SU-DHL-6 (cell line): ENCODE measurements around the gene STK32C.

ENCODE experiments used
- H2AFZ ChIP-seq: fragments of 200-600 bp; sonication (generic); 2 replicates; pipeline ENCODE4 v1.6.1; 2014; ENCODE audit warnings: low read depth, mild to moderate bottlenecking, moderate library complexity, mixed read lengths, antibody characterized with exemption, low read length; ENCODE audit not compliant: severe bottlenecking
- H3F3A ChIP-seq: fragments of 200-600 bp; shearing (Covaris generic); 2 replicates; pipeline ENCODE4 v1.6.0; 2016; ENCODE audit warnings: antibody characterized with exemption, mild to moderate bottlenecking; ENCODE audit not compliant: insufficient read depth
- H3K27ac ChIP-seq: fragments of 200-600 bp; sonication (generic); 2 replicates; pipeline ENCODE4 v1.5.1; 2016; ENCODE audit warnings: low read depth, mild to moderate bottlenecking, low read length, moderate library complexity, mixed read lengths
- H3K27me3 ChIP-seq: fragments of 200-600 bp; sonication (generic), shearing (Covaris generic); 2 replicates; pipeline ENCODE4 v1.6.0; 2014; ENCODE audit warnings: mild to moderate bottlenecking, low read length
- H3K36me3 ChIP-seq: fragments of 200-600 bp; sonication (generic); 2 replicates; pipeline ENCODE4 v1.6.1; 2014; ENCODE audit warnings: mild to moderate bottlenecking, low read length, mixed read lengths
- H3K4me2 ChIP-seq: fragments of 300-600, 200-600 bp; shearing (Covaris generic), sonication (generic); 2 replicates; pipeline ENCODE4 v1.6.0; 2014; ENCODE audit warnings: low read length, low read depth, mild to moderate bottlenecking; ENCODE audit not compliant: poor library complexity, severe bottlenecking
- H3K4me3 ChIP-seq: fragments of 200-600 bp; sonication (generic); 2 replicates; pipeline ENCODE4 v1.5.1; 2014; ENCODE audit warnings: antibody characterized with exemption, low read length, mild to moderate bottlenecking, mixed read lengths; ENCODE audit not compliant: insufficient read depth, poor library complexity, severe bottlenecking
- H3K79me2 ChIP-seq: fragments of 200-600 bp; sonication (generic); 2 replicates; pipeline ENCODE4 v1.6.1; 2014; ENCODE audit warnings: mild to moderate bottlenecking, low read length, moderate library complexity; ENCODE audit not compliant: insufficient read depth
- H3K9ac ChIP-seq: fragments of 200-600 bp; sonication (generic); 2 replicates; pipeline ENCODE4 v1.7.0; 2014; ENCODE audit warnings: mild to moderate bottlenecking, low read length
- H3K9me2 ChIP-seq: fragments of 200-600 bp; sonication (generic); replicated peaks from 2 replicates; pipeline ENCODE4 v1.6.1; 2014; ENCODE audit warnings: low read length; ENCODE audit not compliant: insufficient read depth
- H3K9me3 ChIP-seq: fragments of 200-600 bp; sonication (generic); 2 replicates; pipeline ENCODE4 v1.6.1; 2014; ENCODE audit warnings: low read length, mixed read lengths; ENCODE audit not compliant: insufficient read depth
- H4K20me1 ChIP-seq: fragments of 200-600 bp; sonication (generic); 2 replicates; pipeline ENCODE4 v1.6.1; 2014; ENCODE audit warnings: low read depth, mild to moderate bottlenecking, antibody characterized with exemption, low read length, moderate library complexity, mixed read lengths
- CTCF ChIP-seq: fragments of 200-600 bp; sonication (generic); IDR thresholded peaks from one replicate; pipeline ENCODE4 v1.5.1; 2017; ENCODE audit warnings: antibody characterized with exemption, mild to moderate bottlenecking, low read length, moderate library complexity; ENCODE audit not compliant: insufficient read depth, poor library complexity, severe bottlenecking
- EZH2phosphoT487 ChIP-seq: fragments of 200-600 bp; sonication (generic), shearing (Covaris generic); conservative IDR thresholded peaks from 2 replicates; pipeline ENCODE4 v1.6.1; 2018; ENCODE audit warnings: mild to moderate bottlenecking, antibody characterized with exemption, low read length, moderate library complexity, mixed read lengths

The STK32C gene

GRCh38 chr10:132307823-132308586 lies at the start of gene STK32C:
TSS of gene STK32C (minus strand) at chr10:132307950. CDS start at chr10:132307833, 117 bp downstream.
- H2AFZ ChIP-seq: no peak within 1 kb of the TSS
- H3K9ac ChIP-seq: no peak within 1 kb of the TSS
- no peak within 1 kb of the TSS for H3K4me3 ChIP-seq
- no peaks in the 10 kb centered on the region for H3F3A ChIP-seq
- H3K36me3 ChIP-seq: no peaks in the 10 kb centered on the region
- H3K27me3 ChIP-seq: no peaks in the 10 kb centered on the region
- H3K27ac ChIP-seq: no peak within 1 kb of the TSS
- no peak within 1 kb of the TSS for H3K4me2 ChIP-seq
- TF ChIP-seq EZH2phosphoT487 (no peak), CTCF (no peak)
- H3K79me2 ChIP-seq: no peaks in the 10 kb centered on the region
- no peaks in the 10 kb centered on the region for H4K20me1 ChIP-seq
- H3K9me3 ChIP-seq: no peaks in the 10 kb centered on the region
- no peaks in the 10 kb centered on the region for H3K9me2 ChIP-seq

GRCh38 chr10:132356621-132357195 lies 49.0 kb upstream of the STK32C start:
- H3K4me2 ChIP-seq: no peak overlapping the region
- H2AFZ ChIP-seq: no peak overlapping the region
- TF ChIP-seq CTCF (no peak), EZH2phosphoT487 (no peak)
- H3K27ac ChIP-seq: no peak overlapping the region
- no peaks in the 10 kb centered on the region for H4K20me1 ChIP-seq
- H3K9me2 ChIP-seq: no peaks in the 10 kb centered on the region
- no peak overlapping the region for H3K9ac ChIP-seq
- no peaks in the 10 kb centered on the region for H3K9me3 ChIP-seq
- no peaks in the 10 kb centered on the region for H3F3A ChIP-seq
- no peaks in the 10 kb centered on the region for H3K36me3 ChIP-seq
- no peaks in the 10 kb centered on the region for H3K27me3 ChIP-seq
- no peak overlapping the region for H3K4me3 ChIP-seq
- no peaks in the 10 kb centered on the region for H3K79me2 ChIP-seq

DNA sequence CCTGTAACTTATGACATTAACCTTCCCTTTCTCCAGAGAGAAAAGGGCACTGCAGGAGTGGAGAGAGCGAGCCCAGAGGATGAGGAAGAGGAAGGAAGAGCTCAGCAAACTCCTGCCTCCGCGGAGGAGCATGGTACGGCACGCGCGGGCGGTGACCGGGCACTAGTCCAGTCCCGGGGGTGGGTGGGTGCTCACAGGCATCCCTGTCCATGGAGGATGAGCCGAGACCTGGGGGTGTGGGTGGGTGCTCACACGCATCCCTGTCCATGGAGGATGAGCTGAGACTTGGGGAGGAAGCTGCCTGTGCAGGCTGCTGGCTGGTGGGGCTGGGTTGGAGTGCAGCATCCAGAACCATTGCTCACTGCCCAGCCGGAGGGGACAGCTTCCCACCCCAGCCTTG lies 48.0 kb upstream of the STK32C start:
- H3K9me2 ChIP-seq: no peaks in the 10 kb centered on the region
- H4K20me1 ChIP-seq: no peaks in the 10 kb centered on the region
- H3K9me3 ChIP-seq: no peaks in the 10 kb centered on the region
- no peak overlapping the region for H2AFZ ChIP-seq
- TF ChIP-seq EZH2phosphoT487 (no peak), CTCF (no peak)
- H3K36me3 ChIP-seq: no peaks in the 10 kb centered on the region
- no peaks in the 10 kb centered on the region for H3F3A ChIP-seq
- H3K4me2 ChIP-seq: no peak overlapping the region
- no peaks in the 10 kb centered on the region for H3K27me3 ChIP-seq
- no peak overlapping the region for H3K9ac ChIP-seq
- no peaks in the 10 kb centered on the region for H3K79me2 ChIP-seq
- no peak overlapping the region for H3K4me3 ChIP-seq
- H3K27ac ChIP-seq: no peak overlapping the region
